Measurements from ENCODE around the gene CSNK1G3. TPM values are rescaled to one million over a fixed set of nuclear protein-coding genes. Genes with fewer than 3 reads are reported as not detected.

The CSNK1G3 gene
- total RNA-seq, 2 donors from 2014 or later: 22.4 to 22.6 TPM

GRCh38 chr5:123502120-123502519 is 9.9 kb upstream of the CSNK1G3 start:
- H3K27ac ChIP-seq: no peak overlapping the region
- WGBS, 2 donors: 64 to 77% methylated on average over 3 of the region's 3 CpGs
- ATAC-seq (no peak), DNase-seq (no peak)
- no peaks in the 10 kb centered on the region for H3K4me1 ChIP-seq
- TF ChIP-seq, protein P1, sequence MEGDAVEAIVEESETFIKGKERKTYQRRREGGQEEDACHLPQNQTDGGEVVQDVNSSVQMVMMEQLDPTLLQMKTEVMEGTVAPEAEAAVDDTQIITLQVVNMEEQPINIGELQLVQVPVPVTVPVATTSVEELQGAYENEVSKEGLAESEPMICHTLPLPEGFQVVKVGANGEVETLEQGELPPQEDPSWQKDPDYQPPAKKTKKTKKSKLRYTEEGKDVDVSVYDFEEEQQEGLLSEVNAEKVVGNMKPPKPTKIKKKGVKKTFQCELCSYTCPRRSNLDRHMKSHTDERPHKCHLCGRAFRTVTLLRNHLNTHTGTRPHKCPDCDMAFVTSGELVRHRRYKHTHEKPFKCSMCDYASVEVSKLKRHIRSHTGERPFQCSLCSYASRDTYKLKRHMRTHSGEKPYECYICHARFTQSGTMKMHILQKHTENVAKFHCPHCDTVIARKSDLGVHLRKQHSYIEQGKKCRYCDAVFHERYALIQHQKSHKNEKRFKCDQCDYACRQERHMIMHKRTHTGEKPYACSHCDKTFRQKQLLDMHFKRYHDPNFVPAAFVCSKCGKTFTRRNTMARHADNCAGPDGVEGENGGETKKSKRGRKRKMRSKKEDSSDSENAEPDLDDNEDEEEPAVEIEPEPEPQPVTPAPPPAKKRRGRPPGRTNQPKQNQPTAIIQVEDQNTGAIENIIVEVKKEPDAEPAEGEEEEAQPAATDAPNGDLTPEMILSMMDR (IDR thresholded peaks at IDR 0.05): no peak
- TF ChIP-seq POLR2A (IDR thresholded peaks at IDR 0.05): no peak
- no peak overlapping the region for H3K4me3 ChIP-seq
- H3K27me3 ChIP-seq: no peaks in the 10 kb centered on the region
- intact Hi-C loops (cut with DNase I): loop anchor here (10.0 kb wide), 1 partner anchor 77 kb away; the partner anchor contains the start of gene CEP120
- H3K9me3 ChIP-seq: no peaks in the 10 kb centered on the region
- no peaks in the 10 kb centered on the region for H3K36me3 ChIP-seq (replicated peaks in 1 of 2; ENCODE audit: insufficient read depth in 1 of 2, low read depth in 2 of 2)

GRCh38 chr5:123503299-123503698 is 8.7 kb upstream of the CSNK1G3 start:
- no peak overlapping the region for H3K27ac ChIP-seq
- H3K4me3 ChIP-seq: no peak overlapping the region
- intact Hi-C loops (cut with DNase I): loop anchor here (10.0 kb wide), 1 partner anchor 78 kb away; the partner anchor contains the start of gene CEP120
- H3K9me3 ChIP-seq: no peaks in the 10 kb centered on the region
- H3K36me3 ChIP-seq (replicated peaks in 1 of 2; ENCODE audit: insufficient read depth in 1 of 2, low read depth in 2 of 2): no peaks in the 10 kb centered on the region
- no peaks in the 10 kb centered on the region for H3K27me3 ChIP-seq
- DNase-seq: no peak
- no peak for TF ChIP-seq POLR2A (IDR thresholded peaks at IDR 0.05)
- TF ChIP-seq, protein P1 (IDR thresholded peaks at IDR 0.05): no peak
- no peak for ATAC-seq
- H3K4me1 ChIP-seq: no peaks in the 10 kb centered on the region

GRCh38 chr5:123505633-123506032 is 6.3 kb upstream of the CSNK1G3 start:
- 37 to 47% methylated on average over 2 of the region's 2 CpGs for WGBS, 2 donors
- no peak for ATAC-seq
- H3K4me3 ChIP-seq: no peak overlapping the region
- H3K27ac ChIP-seq: no peak overlapping the region
- intact Hi-C loops (cut with DNase I): loop anchor here (10.0 kb wide), 1 partner anchor 81 kb away; the partner anchor contains the start of gene CEP120
- TF ChIP-seq, protein P1 (IDR thresholded peaks at IDR 0.05): no peak
- no peak for TF ChIP-seq POLR2A (IDR thresholded peaks at IDR 0.05)
- no peaks in the 10 kb centered on the region for H3K36me3 ChIP-seq (replicated peaks in 1 of 2; ENCODE audit: insufficient read depth in 1 of 2, low read depth in 2 of 2)
- H3K4me1 ChIP-seq: no peaks in the 10 kb centered on the region
- DNase-seq: peak in 3 of 4 donors; percentile 27 to 50 (median 36)
- H3K27me3 ChIP-seq: no peaks in the 10 kb centered on the region
- no peaks in the 10 kb centered on the region for H3K9me3 ChIP-seq

DNA sequence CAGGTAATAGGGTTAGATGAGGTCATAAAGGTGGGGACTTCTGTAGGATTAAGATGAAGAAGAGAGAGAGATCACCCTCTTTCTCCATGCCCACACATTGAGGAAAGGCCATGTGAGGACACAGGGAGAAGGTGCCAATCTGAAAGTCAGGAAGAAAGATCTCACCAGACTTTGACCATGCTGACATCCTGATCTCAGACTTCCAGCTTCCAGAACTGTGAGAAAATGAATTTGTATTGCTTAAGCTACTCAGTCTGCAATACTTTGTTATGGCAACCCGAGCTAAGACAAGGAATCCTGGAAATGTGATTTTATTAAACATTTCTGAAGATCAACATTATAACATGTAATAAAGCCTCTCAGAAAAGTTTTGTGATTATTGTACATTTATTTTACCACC is 3.5 kb upstream of the CSNK1G3 start:
- no peak for TF ChIP-seq POLR2A (IDR thresholded peaks at IDR 0.05)
- TF ChIP-seq, protein P1 (IDR thresholded peaks at IDR 0.05): no peak
- ATAC-seq: no peak
- H3K4me1 ChIP-seq: peaks cover 6% of the 10 kb centered on the region
- 65 to 77% methylated on average over 1 of the region's 1 CpG for WGBS, 2 donors
- H3K9me3 ChIP-seq: no peaks in the 10 kb centered on the region
- no peak overlapping the region for H3K27ac ChIP-seq
- no peak for DNase-seq
- no peaks in the 10 kb centered on the region for H3K36me3 ChIP-seq (replicated peaks in 1 of 2; ENCODE audit: insufficient read depth in 1 of 2, low read depth in 2 of 2)
- intact Hi-C loops (cut with DNase I): loop anchor here (10.0 kb wide), 1 partner anchor 84 kb away; the partner anchor contains the start of gene CEP120
- no peak overlapping the region for H3K4me3 ChIP-seq
- H3K27me3 ChIP-seq: no peaks in the 10 kb centered on the region

DNA sequence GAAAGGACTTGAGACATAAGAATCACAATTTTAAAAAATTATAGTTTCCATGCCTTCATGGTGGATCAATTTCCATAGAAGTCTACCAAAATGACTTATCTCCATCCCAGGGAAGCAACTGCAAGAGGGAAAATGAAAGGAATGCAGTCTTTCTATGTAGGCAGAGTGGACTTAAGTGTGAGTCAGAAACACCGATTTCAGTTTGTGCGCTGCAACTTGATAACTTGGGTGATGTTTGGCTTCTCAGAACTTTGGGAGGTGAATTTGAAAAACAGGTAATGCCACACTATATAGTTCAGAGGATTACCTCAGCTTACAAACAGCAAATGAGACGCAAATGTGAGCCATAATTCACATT is 708 bp upstream of the CSNK1G3 start:
- Histone ChIP-seq H3K36me3 (replicated peaks in 1 of 2; ENCODE audit: insufficient read depth in 1 of 2, low read depth in 2 of 2) (no peaks in the 10 kb centered on the region), H3K9me3 (no peaks in the 10 kb centered on the region), H3K27ac (peak overlapping the region; percentile 74 to 96 (median 91)), H3K4me1 (peaks cover 17% of the 10 kb centered on the region), H3K27me3 (no peaks in the 10 kb centered on the region), H3K4me3 (peak overlapping the region in 1 of 2 donors; percentile 60)
- intact Hi-C loops (cut with DNase I): no loop called here
- ATAC-seq (no peak), DNase-seq (no peak)
- TF ChIP-seq POLR2A (IDR thresholded peaks at IDR 0.05): no peak
- TF ChIP-seq, protein P1 (IDR thresholded peaks at IDR 0.05): no peak
- WGBS, 2 donors: 55 to 63% methylated on average over 3 of the region's 3 CpGs
